AG09319 (cell line): ENCODE measurements around the gene LILRB3.
A peak's percentile ranks its signal among the peaks of the same experiment; 100 is the strongest.
"Not testable (repeated sequence)": the region's sequence is repeated elsewhere in the genome, so short reads cannot be mapped to it uniquely, and the experiment has no call there.

Source experiments
- DNase-seq: peaks from one replicate; pipeline ENCODE4 v3.0.0-alpha.2; 2010; ENCODE audit warnings: low read depth; ENCODE audit errors: extremely low read depth
- CTCF ChIP-seq: IDR thresholded peaks from 2 replicates; pipeline ENCODE4 v1.5.1; 2011; ENCODE audit warnings: low read depth, mild to moderate bottlenecking, inconsistent platforms, low read length, moderate library complexity

LILRB3 gene

GRCh38 chr19:54222474-54223276 is at the start of gene LILRB3:
Gene LILRB3 (minus strand): TSS chr19:54223007. CDS start chr19:54222976, 31 bp downstream.
- DNase-seq, result not testable (repeated sequence)

- not testable (repeated sequence) for DNase-seq
These were observed 49.4 kb upstream of the LILRB3 start for GRCh38 chr19:54272181-54272580.

- not testable (repeated sequence) for DNase-seq
These were observed 48.8 kb upstream of the LILRB3 start for GRCh38 chr19:54271587-54271986.

GRCh38 chr19:54271106-54271505 is 48.3 kb upstream of the LILRB3 start:
- TF ChIP-seq CTCF, result no peak
- DNase-seq, result no peak

- no peak for DNase-seq
These were observed 46.1 kb upstream of the LILRB3 start for GRCh38 chr19:54268936-54269335.

GRCh38 chr19:54266133-54266532 is 43.3 kb upstream of the LILRB3 start:
- peak; percentile 11 for DNase-seq

More at GRCh38 chr19:54268936-54269335, 46.1 kb upstream of the LILRB3 start:
- TF ChIP-seq CTCF, result no peak

GRCh38 chr19:54262470-54262869 is 39.7 kb upstream of the LILRB3 start:
- TF ChIP-seq CTCF, result no peak
- DNase-seq, result no peak

More at GRCh38 chr19:54266133-54266532, 43.3 kb upstream of the LILRB3 start:
- TF ChIP-seq CTCF, result peak; percentile 50

- DNase-seq, result no peak
- TF ChIP-seq CTCF, result no peak
These were observed 39.3 kb upstream of the LILRB3 start for GRCh38 chr19:54262066-54262465.

GRCh38 chr19:54257116-54257480 is 34.3 kb upstream of the LILRB3 start, which contains the start of gene LILRB5:
Gene LILRB5 (minus strand): TSS chr19:54257273. CDS start chr19:54257193, 80 bp downstream.
- DNase-seq, result no peak
- no peak for TF ChIP-seq CTCF
